Endothelial cell of umbilical vein (primary cell): Measurements from ENCODE around the gene ERBIN. TPM values are rescaled to one million over a fixed set of nuclear protein-coding genes. Genes with fewer than 3 reads are reported as not detected.

Source experiments
- BruUV-seq: library from RNA; stranded (reverse); fragments of 400-500 nt; replicated peaks from 2 replicates; lab custom pipeline; 2021; lab: Mats Ljungman, UMichigan
- CTCF ChIA-PET: fragments of 300-600, 350-600 bp; sonication (Branson Sonifier 250); formaldehyde crosslinking; loops from one replicate; lab custom pipeline; 2021; ENCODE audit warnings: antibody characterized with exemption, inconsistent platforms; lab: Charles Lee
- POLR2A ChIA-PET: fragments of 300-600, 350-600 bp; sonication (Branson Sonifier 250); formaldehyde crosslinking; loops from one replicate; lab custom pipeline; 2021; ENCODE audit warnings: antibody characterized with exemption, inconsistent platforms; lab: Charles Lee
- DNase-seq: peaks from one replicate; pipeline ENCODE4 v3.0.0-alpha.2; 2011; ENCODE audit warnings: low read depth, low spot score
- FAIRE-seq: peaks from 2 replicates; lab custom pipeline; 2011; peaks lifted over from hg19 to GRCh38; lab: Jason Lieb, UNC
- H2AFZ ChIP-seq: 2 replicates; pipeline ENCODE4 v1.6.0; 2012; ENCODE audit warnings: low read depth, low read length, control low read depth, inconsistent platforms
- H3K27ac ChIP-seq: 2 replicates; pipeline ENCODE4 v1.5.1; 2011; ENCODE audit warnings: low read depth, mild to moderate bottlenecking, control low read depth, low read length, moderate library complexity; ENCODE audit not compliant: insufficient read depth
- H3K27me3 ChIP-seq, 2 experiments: 2 replicates each; pipeline versions ENCODE4 v1.6.0 to v1.6.1; 2011; ENCODE audit warnings: low read length in 2 of 2, mixed read lengths in 1 of 2; ENCODE audit not compliant: control insufficient read depth in 2 of 2, insufficient read depth in 2 of 2
- H3K36me3 ChIP-seq, 2 experiments: 2 replicates in 1 of 2; 3 replicates in 1 of 2; pipeline ENCODE4 v1.5.1; 2011; ENCODE audit warnings: low read length in 2 of 2, mild to moderate bottlenecking in 1 of 2, moderate library complexity in 1 of 2; ENCODE audit not compliant: control insufficient read depth in 2 of 2, insufficient read depth in 2 of 2; ENCODE audit errors: extremely low read depth in 1 of 2
- H3K4me1 ChIP-seq: 3 replicates; pipeline ENCODE4 v1.5.1; 2011; ENCODE audit warnings: mild to moderate bottlenecking, low read length; ENCODE audit not compliant: control insufficient read depth, insufficient read depth; ENCODE audit errors: extremely low read depth
- H3K4me2 ChIP-seq: 2 replicates; pipeline ENCODE4 v1.6.1; 2011; ENCODE audit warnings: low read length, control low read depth, mixed read lengths; ENCODE audit not compliant: insufficient read depth
- H3K4me3 ChIP-seq, 3 experiments: fragments of 200-600 bp in 1 of 3; sonication (generic), shearing (Covaris generic) in 1 of 3; replicated peaks in 1 of 3; 2 replicates each; pipeline ENCODE4 v1.5.1; 2011 to 2016; ENCODE audit warnings: control low read depth in 3 of 3, low read length in 3 of 3, mild to moderate bottlenecking in 2 of 3, inconsistent platforms in 1 of 3, low read depth in 1 of 3, moderate library complexity in 1 of 3; ENCODE audit not compliant: insufficient read depth in 1 of 3
- H3K79me2 ChIP-seq: 2 replicates; pipeline ENCODE4 v1.6.0; 2012; ENCODE audit warnings: low read length, inconsistent platforms; ENCODE audit not compliant: control insufficient read depth, insufficient read depth
- H3K9ac ChIP-seq: replicated peaks from 2 replicates; pipeline ENCODE3; 2011; ENCODE audit warnings: low read length, control low read depth; ENCODE audit not compliant: insufficient read depth; ENCODE audit errors: extremely low read depth
- H3K9me1 ChIP-seq: replicated peaks from 3 replicates; pipeline ENCODE4 v1.6.0; 2011; ENCODE audit warnings: mild to moderate bottlenecking, low read length; ENCODE audit not compliant: control insufficient read depth, insufficient read depth; ENCODE audit errors: extremely low read depth
- H3K9me3 ChIP-seq: replicated peaks from 2 replicates; pipeline ENCODE4 v1.5.1; 2012; ENCODE audit warnings: low read length, inconsistent platforms; ENCODE audit not compliant: control insufficient read depth, insufficient read depth
- H4K20me1 ChIP-seq: replicated peaks from 2 replicates; pipeline ENCODE3; 2011; ENCODE audit warnings: mild to moderate bottlenecking, low read length; ENCODE audit not compliant: control insufficient read depth, insufficient read depth; ENCODE audit errors: extremely low read depth
- CTCF ChIP-seq, 2 donors: IDR thresholded peaks; 1 replicate in 1 of 2; 2 replicates in 1 of 2; pipeline ENCODE4 v1.5.1; 2011; ENCODE audit warnings: low read length in 2 of 2, mild to moderate bottlenecking in 2 of 2, moderate library complexity in 2 of 2, control low read depth in 1 of 2, inconsistent platforms in 1 of 2, low read depth in 1 of 2; ENCODE audit not compliant: insufficient read depth in 1 of 2; ENCODE audit errors: extremely low read depth in 1 of 2
- EZH2 ChIP-seq: IDR thresholded peaks from 2 replicates; pipeline ENCODE4 v1.6.1; 2012; ENCODE audit warnings: borderline replicate concordance, low read depth, mild to moderate bottlenecking, moderate library complexity, low read length, inconsistent platforms; ENCODE audit not compliant: severe bottlenecking
- FOS ChIP-seq: IDR thresholded peaks from 2 replicates; pipeline ENCODE4 v1.6.1; 2011; ENCODE audit warnings: mild to moderate bottlenecking, low read length, moderate library complexity, borderline replicate concordance; ENCODE audit not compliant: insufficient read depth
- GATA2 ChIP-seq: IDR thresholded peaks from 2 replicates; pipeline ENCODE4 v1.7.0; 2011; ENCODE audit warnings: low read depth, mild to moderate bottlenecking, moderate library complexity, mixed read lengths, low read length; ENCODE audit not compliant: insufficient read length, insufficient read depth
- JUN ChIP-seq: IDR thresholded peaks from 2 replicates; pipeline ENCODE4 v1.6.1; 2011; ENCODE audit warnings: borderline replicate concordance, low read depth; ENCODE audit not compliant: insufficient read length, insufficient read depth
- MYC ChIP-seq: IDR thresholded peaks from one replicate; pipeline ENCODE4 v1.6.1; 2011; ENCODE audit warnings: mild to moderate bottlenecking, low read depth, low read length
- POLR2A ChIP-seq: IDR thresholded peaks from 2 replicates; pipeline ENCODE4 v1.6.1; 2012; ENCODE audit warnings: low read depth, mild to moderate bottlenecking, control low read depth, low read length
- POLR2AphosphoS5 ChIP-seq: IDR thresholded peaks from 2 replicates; pipeline ENCODE4 v1.6.1; 2012; ENCODE audit warnings: low read depth, mild to moderate bottlenecking, control low read depth, low read length, moderate library complexity; ENCODE audit not compliant: insufficient read depth
- dilution Hi-C: fragments of 300-500 bp; cut with MboI; formaldehyde crosslinking; loops from one replicate; pipeline ENCODE4 v1.15.0; 2019; ENCODE audit warnings: low sequenced_read_pairs; ENCODE audit not compliant: extremely low pct_ligation_motif_present
- intact Hi-C: fragments of 100-400 bp; cut with micrococcal nuclease; formaldehyde crosslinking; loops from one replicate; pipeline ENCODE4 v1.10.0; 2022
- polyA plus RNA-seq, 4 experiments: library from polyadenylated mRNA; depleted of rRNA in 3 of 4; stranded (reverse) in 3 of 4; unstranded in 1 of 4; fragments of >200 nt; gene quantifications; 2 replicates each; pipeline versions ENCODE4 v1.2.1 to v1.2.3, GENCODE V29; 2011 to 2012; ENCODE audit warnings: missing spikeins in 1 of 4
- total RNA-seq: library from RNA; stranded (reverse); gene quantifications from 2 replicates; pipeline ENCODE4 v1.2.3, GENCODE V29; 2021

ERBIN gene
- total and polyA plus RNA-seq, 2 donors (not counting 3 experiments of a cell fraction or from before 2014, with no cell fraction given) = 8.1 to 55.6 TPM

DNA sequence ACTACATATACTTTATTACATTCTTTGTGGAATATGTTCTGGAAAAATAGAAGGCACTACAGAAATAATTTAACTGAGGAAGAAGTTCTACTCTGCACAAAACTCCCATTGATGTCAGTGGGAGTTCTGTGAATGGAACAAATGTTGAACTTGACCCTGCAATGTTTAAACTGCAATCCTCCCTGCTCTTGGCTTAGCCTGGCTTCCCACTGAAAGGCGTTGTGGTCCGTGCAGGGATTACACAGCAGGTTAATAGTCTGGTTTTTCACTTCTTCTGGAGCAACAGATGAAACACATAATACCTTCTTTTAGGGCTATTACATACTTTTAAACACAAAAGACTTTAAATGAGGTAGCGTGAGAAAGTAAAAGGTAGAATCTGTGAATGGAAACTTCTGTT, 12.9 kb upstream of the ERBIN start:
- no TSS peak for BruUV-seq
- dilution Hi-C loops (no loop called here), intact Hi-C loops (no loop called here)
- H2AFZ ChIP-seq = no peak overlapping the region
- no peak for DNase-seq
- CTCF ChIA-PET = interaction anchor here (1.0 kb wide), 1 partner anchor 11 kb away, joined by 3 read pairs; no protein-coding TSS in a partner anchor
- no peaks in the 10 kb centered on the region for H3K4me1 ChIP-seq
- H3K9ac ChIP-seq = no peak overlapping the region
- POLR2A ChIA-PET = no interaction called here
- H4K20me1 ChIP-seq = no peaks in the 10 kb centered on the region
- no peak overlapping the region for H3K4me3 ChIP-seq
- H3K27ac ChIP-seq = no peak overlapping the region
- H3K9me3 ChIP-seq = no peaks in the 10 kb centered on the region
- H3K4me2 ChIP-seq = no peak overlapping the region
- no peaks in the 10 kb centered on the region for H3K9me1 ChIP-seq
- no peaks in the 10 kb centered on the region for H3K36me3 ChIP-seq
- FAIRE-seq = no peak
- H3K27me3 ChIP-seq = no peaks in the 10 kb centered on the region
- H3K79me2 ChIP-seq = no peaks in the 10 kb centered on the region
- TF ChIP-seq CTCF (IDR thresholded peaks at IDR 0.05; ENCODE audit: extremely low read depth in 1 of 2, insufficient read depth in 1 of 2, low read depth in 1 of 2, low read length in 2 of 2) (no peak), POLR2AphosphoS5 (no peak), GATA2 (no peak), FOS (no peak)

GRCh38 chr5:65914641-65915196, 11.7 kb upstream of the ERBIN start:
- FAIRE-seq = no peak
- H2AFZ ChIP-seq = no peak overlapping the region
- H3K9ac ChIP-seq = no peak overlapping the region
- H3K36me3 ChIP-seq = no peaks in the 10 kb centered on the region
- no peak overlapping the region for H3K4me3 ChIP-seq
- BruUV-seq = no TSS peak
- intact Hi-C loops = no loop called here
- H3K9me3 ChIP-seq = no peaks in the 10 kb centered on the region
- H3K4me1 ChIP-seq = no peaks in the 10 kb centered on the region
- no peak for DNase-seq
- no peak overlapping the region for H3K4me2 ChIP-seq
- H3K9me1 ChIP-seq = no peaks in the 10 kb centered on the region
- POLR2A ChIA-PET = no interaction called here
- H3K27ac ChIP-seq = no peak overlapping the region
- H4K20me1 ChIP-seq = no peaks in the 10 kb centered on the region
- dilution Hi-C loops = no loop called here
- no peaks in the 10 kb centered on the region for H3K27me3 ChIP-seq
- TF ChIP-seq GATA2 (no peak), JUN (no peak), EZH2 (no peak), POLR2AphosphoS5 (no peak), POLR2A (no peak), MYC (no peak), CTCF (IDR thresholded peaks at IDR 0.05; ENCODE audit: extremely low read depth in 1 of 2, insufficient read depth in 1 of 2, low read depth in 1 of 2, low read length in 2 of 2) (no peak), FOS (no peak)
- no peaks in the 10 kb centered on the region for H3K79me2 ChIP-seq
- CTCF ChIA-PET = interaction anchor here (1.0 kb wide), 1 partner anchor 9 kb away, joined by 3 read pairs; no protein-coding TSS in a partner anchor
